H9 (cell line): ENCODE measurements around the gene MGMT. TPM values are rescaled to one million over a fixed set of nuclear protein-coding genes. Genes with fewer than 3 reads are reported as not detected.

Source experiments
- DNase-seq: peaks from one replicate; pipeline ENCODE4 v3.0.0-alpha.2; 2017
- H2AFZ ChIP-seq: one replicate; pipeline ENCODE4 v1.6.1; 2013; ENCODE audit warnings: mild to moderate bottlenecking, low read length, control low read depth, moderate library complexity
- H2AK5ac ChIP-seq: 2 replicates; pipeline ENCODE4 v1.6.1; 2013; ENCODE audit warnings: low read length, control low read depth, mixed read lengths; ENCODE audit not compliant: insufficient read length
- H2BK120ac ChIP-seq: one replicate; pipeline ENCODE4 v1.6.1; 2013; ENCODE audit warnings: low read depth, mild to moderate bottlenecking, low read length, control low read depth, inconsistent platforms; ENCODE audit not compliant: poor library complexity, severe bottlenecking
- H2BK12ac ChIP-seq: 2 replicates; pipeline ENCODE4 v1.6.1; 2013; ENCODE audit warnings: low read length, control low read depth, mixed read lengths, low read depth; ENCODE audit not compliant: insufficient read length
- H2BK15ac ChIP-seq: 2 replicates; pipeline ENCODE4 v1.6.1; 2013; ENCODE audit warnings: low read depth, low read length, control low read depth
- H2BK20ac ChIP-seq: one replicate; pipeline ENCODE4 v1.6.1; 2013; ENCODE audit warnings: low read depth, mild to moderate bottlenecking, low read length, control low read depth, inconsistent platforms; ENCODE audit not compliant: poor library complexity, severe bottlenecking
- H2BK5ac ChIP-seq: 2 replicates; pipeline ENCODE4 v1.6.1; 2013; ENCODE audit warnings: low read length, control low read depth, mixed read lengths; ENCODE audit not compliant: insufficient read length
- H3K14ac ChIP-seq: 2 replicates; pipeline ENCODE4 v1.6.1; 2013; ENCODE audit warnings: low read length, control low read depth; ENCODE audit not compliant: insufficient read depth
- H3K18ac ChIP-seq: 2 replicates; pipeline ENCODE4 v1.6.1; 2013; ENCODE audit warnings: low read depth, mild to moderate bottlenecking, mixed read lengths, low read length, control low read depth; ENCODE audit not compliant: insufficient read length
- H3K23ac ChIP-seq: 2 replicates; pipeline ENCODE4 v1.6.1; 2013; ENCODE audit warnings: low read length, control low read depth, mixed read lengths, low read depth; ENCODE audit not compliant: insufficient read length
- H3K23me2 ChIP-seq: 2 replicates; pipeline ENCODE4 v1.6.1; 2013; ENCODE audit warnings: low read depth, mild to moderate bottlenecking, mixed read lengths, low read length, control low read depth; ENCODE audit not compliant: insufficient read length, poor library complexity, severe bottlenecking
- H3K27ac ChIP-seq: 2 replicates; pipeline ENCODE4 v1.5.1; 2013; ENCODE audit warnings: low read length, control low read depth, mixed read lengths, low read depth; ENCODE audit not compliant: insufficient read length
- H3K27me3 ChIP-seq: 2 replicates; pipeline ENCODE4 v1.6.1; 2013; ENCODE audit warnings: low read length, control low read depth, inconsistent platforms; ENCODE audit not compliant: insufficient read depth
- H3K4ac ChIP-seq: 2 replicates; pipeline ENCODE4 v1.6.1; 2013; ENCODE audit warnings: low read depth, mild to moderate bottlenecking, control low read depth, inconsistent platforms, low read length, moderate library complexity
- H3K4me1 ChIP-seq: 2 replicates; pipeline ENCODE4 v1.6.1; 2013; ENCODE audit warnings: low read length, control low read depth, inconsistent platforms; ENCODE audit not compliant: insufficient read depth
- H3K4me2 ChIP-seq: 2 replicates; pipeline ENCODE4 v1.6.1; 2013; ENCODE audit warnings: low read length, control low read depth, mixed read lengths; ENCODE audit not compliant: insufficient read length, insufficient read depth
- H3K56ac ChIP-seq: 2 replicates; pipeline ENCODE4 v1.6.1; 2013; ENCODE audit warnings: low read depth, mild to moderate bottlenecking, mixed read lengths, low read length, control low read depth; ENCODE audit not compliant: insufficient read length
- H3K79me1 ChIP-seq: 2 replicates; pipeline ENCODE4 v1.6.1; 2013; ENCODE audit warnings: low read depth, mild to moderate bottlenecking, moderate library complexity, low read length, control low read depth, inconsistent platforms; ENCODE audit not compliant: insufficient read depth, poor library complexity, severe bottlenecking
- H3K79me2 ChIP-seq: 2 replicates; pipeline ENCODE4 v1.6.1; 2013; ENCODE audit warnings: low read length, control low read depth, inconsistent platforms; ENCODE audit not compliant: insufficient read depth
- H3K9ac ChIP-seq: 2 replicates; pipeline ENCODE4 v1.6.1; 2013; ENCODE audit warnings: low read length, control low read depth, mixed read lengths; ENCODE audit not compliant: insufficient read length; ENCODE audit errors: extremely low read depth
- H3K9me3 ChIP-seq: one replicate; pipeline ENCODE4 v1.6.1; 2013; ENCODE audit warnings: low read depth, low read length, inconsistent platforms; ENCODE audit not compliant: control insufficient read depth
- H3T11ph ChIP-seq: one replicate; pipeline ENCODE4 v1.6.1; 2013; ENCODE audit warnings: mild to moderate bottlenecking, low read length, control low read depth, inconsistent platforms
- H4K20me1 ChIP-seq: one replicate; pipeline ENCODE4 v1.6.1; 2013; ENCODE audit not compliant: control insufficient read depth, insufficient read length, insufficient read depth
- H4K5ac ChIP-seq: 2 replicates; pipeline ENCODE4 v1.6.1; 2013; ENCODE audit warnings: low read depth, mild to moderate bottlenecking, mixed read lengths, low read length, control low read depth; ENCODE audit not compliant: insufficient read length
- H4K8ac ChIP-seq: replicated peaks from 2 replicates; pipeline ENCODE4 v1.6.1; 2013; ENCODE audit warnings: low read length, control low read depth, mixed read lengths, low read depth; ENCODE audit not compliant: insufficient read length
- H4K91ac ChIP-seq: 2 replicates; pipeline ENCODE4 v1.6.1; 2013; ENCODE audit warnings: low read depth, mild to moderate bottlenecking, moderate library complexity, mixed read lengths, low read length, control low read depth; ENCODE audit not compliant: insufficient read length
- H3K27ac Mint-ChIP-seq, 3 experiments: 2 replicates in 2 of 3; 3 replicates in 1 of 3; pipeline ENCODE4 v1.8.0; 2020 to 2021; ENCODE audit warnings: mixed read lengths in 3 of 3, mild to moderate bottlenecking in 1 of 3, moderate library complexity in 1 of 3
- H3K27me3 Mint-ChIP-seq: 2 replicates; pipeline ENCODE4 v1.8.0; 2021; ENCODE audit warnings: low read depth, mild to moderate bottlenecking, moderate library complexity, mixed read lengths
- H3K36me3 Mint-ChIP-seq, 3 experiments: 2 replicates in 2 of 3; 3 replicates in 1 of 3; pipeline ENCODE4 v1.8.0; 2020 to 2021; ENCODE audit warnings: low read depth in 3 of 3, mixed read lengths in 3 of 3; ENCODE audit not compliant: insufficient read depth in 1 of 3
- H3K4me1 Mint-ChIP-seq, 2 experiments: 2 replicates each; pipeline ENCODE4 v1.8.0; 2020; ENCODE audit warnings: mixed read lengths in 2 of 2
- H3K4me3 Mint-ChIP-seq, 2 experiments: 2 replicates in 1 of 2; 3 replicates in 1 of 2; pipeline ENCODE4 v1.8.0; 2020 to 2021; ENCODE audit warnings: mild to moderate bottlenecking in 2 of 2, mixed read lengths in 2 of 2, moderate library complexity in 1 of 2
- H3K9me3 Mint-ChIP-seq, 2 experiments: 2 replicates in 1 of 2; 3 replicates in 1 of 2; pipeline ENCODE4 v1.8.0; 2020; ENCODE audit warnings: mild to moderate bottlenecking in 2 of 2, mixed read lengths in 2 of 2, moderate library complexity in 1 of 2
- WGBS: extraction: QIAGEN DNeasy Blood & Tissue Kit; methylation state at CpG from one replicate; pipeline ENCODE4 v1.1.7; 2013; ENCODE audit warnings: missing lambda C conversion rate, low lambda C conversion rate, mixed read lengths; ENCODE audit not compliant: insufficient read length; ENCODE audit errors: extremely low coverage; 5-methylcytosine and 5-hydroxymethylcytosine counted together
- total RNA-seq: library from RNA; stranded (reverse); gene quantifications from 2 replicates; pipeline ENCODE4 v1.2.1, GENCODE V29; 2021
- TF ChIP-seq, protein P1 (sequence below): fragments of 200-600 bp; sonication (generic); conservative IDR thresholded peaks from 3 replicates; pipeline ENCODE4 v1.8.0; 2021; ENCODE audit warnings: antibody characterized with exemption, mild to moderate bottlenecking

The MGMT gene
- total RNA-seq, 1 experiment from 2014 or later: 18.4 TPM

DNA sequence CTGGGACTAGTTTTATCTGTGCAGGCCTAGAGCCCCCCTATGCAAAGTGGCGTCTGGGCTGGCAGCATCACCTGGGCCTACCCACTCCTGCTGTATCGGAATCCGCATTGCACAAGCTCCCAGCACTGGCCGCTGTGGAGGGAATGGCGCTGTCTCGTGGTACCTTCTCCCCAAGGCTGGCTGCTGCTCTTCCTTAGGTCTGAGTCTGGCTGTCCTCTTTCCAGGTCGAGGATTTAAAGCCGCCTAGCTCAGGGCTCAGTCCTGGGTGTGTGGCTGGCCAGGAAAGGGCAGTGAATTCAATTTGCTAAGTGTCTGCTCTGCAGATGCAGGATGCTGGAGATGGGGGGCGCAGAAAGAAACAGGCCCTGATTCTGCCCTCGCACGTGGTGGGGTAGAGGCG lies 44.7 kb downstream of the MGMT start:
- Histone ChIP-seq H3K79me2 (no peaks in the 10 kb centered on the region; the same call in 1 of the 2 replicates), H4K20me1 (no peaks in the 10 kb centered on the region), H2BK20ac (no peak overlapping the region), H3K27me3 (no peaks in the 10 kb centered on the region), H3T11ph (no peak overlapping the region), H2BK5ac (no peak overlapping the region), H2AK5ac (no peak overlapping the region), H3K23me2 (no peaks in the 10 kb centered on the region), H2BK15ac (no peak overlapping the region), H3K18ac (no peak overlapping the region), H3K4me2 (no peak overlapping the region), H3K14ac (peak overlapping the region; percentile 52; the same call in 1 of the 2 replicates), H3K79me1 (no peaks in the 10 kb centered on the region), H2BK120ac (no peak overlapping the region), H4K5ac (no peak overlapping the region), H3K56ac (no peak overlapping the region), H3K4ac (no peak overlapping the region), H3K9me3 (no peaks in the 10 kb centered on the region), H4K8ac (no peak overlapping the region), H3K27ac (no peak overlapping the region), H3K9ac (no peak overlapping the region), H2AFZ (no peak overlapping the region), H2BK12ac (no peak overlapping the region), H4K91ac (no peak overlapping the region), H3K23ac (no peak overlapping the region), H3K4me1 (peaks cover 3% of the 10 kb centered on the region; the same call in 1 of the 2 replicates)
- DNase-seq: no peak
- TF ChIP-seq, protein P1, sequence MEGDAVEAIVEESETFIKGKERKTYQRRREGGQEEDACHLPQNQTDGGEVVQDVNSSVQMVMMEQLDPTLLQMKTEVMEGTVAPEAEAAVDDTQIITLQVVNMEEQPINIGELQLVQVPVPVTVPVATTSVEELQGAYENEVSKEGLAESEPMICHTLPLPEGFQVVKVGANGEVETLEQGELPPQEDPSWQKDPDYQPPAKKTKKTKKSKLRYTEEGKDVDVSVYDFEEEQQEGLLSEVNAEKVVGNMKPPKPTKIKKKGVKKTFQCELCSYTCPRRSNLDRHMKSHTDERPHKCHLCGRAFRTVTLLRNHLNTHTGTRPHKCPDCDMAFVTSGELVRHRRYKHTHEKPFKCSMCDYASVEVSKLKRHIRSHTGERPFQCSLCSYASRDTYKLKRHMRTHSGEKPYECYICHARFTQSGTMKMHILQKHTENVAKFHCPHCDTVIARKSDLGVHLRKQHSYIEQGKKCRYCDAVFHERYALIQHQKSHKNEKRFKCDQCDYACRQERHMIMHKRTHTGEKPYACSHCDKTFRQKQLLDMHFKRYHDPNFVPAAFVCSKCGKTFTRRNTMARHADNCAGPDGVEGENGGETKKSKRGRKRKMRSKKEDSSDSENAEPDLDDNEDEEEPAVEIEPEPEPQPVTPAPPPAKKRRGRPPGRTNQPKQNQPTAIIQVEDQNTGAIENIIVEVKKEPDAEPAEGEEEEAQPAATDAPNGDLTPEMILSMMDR: no peak; the same call in 2 of the 3 replicates
- H3K27me3 Mint-ChIP-seq: no peaks in the 10 kb centered on the region
- H3K9me3 Mint-ChIP-seq: no peaks in the 10 kb centered on the region; a peak in 1 of 5 replicates
- no peaks in the 10 kb centered on the region; a peak in 1 of 7 replicates for H3K36me3 Mint-ChIP-seq
- H3K4me3 Mint-ChIP-seq: no peak overlapping the region
- H3K4me1 Mint-ChIP-seq: peaks cover 6 to 8% of the 10 kb centered on the region in 2 experiments
- H3K27ac Mint-ChIP-seq: no peak overlapping the region
- no CpG with 5 or more reads among the region's 12 CpGs for WGBS
